Activated T-helper 17 cell treated with anti-CD3 and anti-CD28 coated beads, Interleukin-2, amount 50 U/mL, for 72 hours (primary cell): ENCODE measurements around the gene RCC2. TPM values are rescaled to one million over a fixed set of nuclear protein-coding genes. Genes with fewer than 3 reads are reported as not detected.
A peak's percentile ranks its signal among the peaks of the same experiment; 100 is the strongest.
"Not testable (repeated sequence)": the region's sequence is repeated elsewhere in the genome, so short reads cannot be mapped to it uniquely, and the experiment has no call there.

ENCODE experiments used
- ATAC-seq: fragments of 150-1000 bp; cut with Tn5 transposase; replicated peaks from 2 replicates; pipeline ENCODE4 v1.10.0; 2021; ENCODE audit warnings: mild to moderate bottlenecking, moderate library complexity
- H3K27ac Mint-ChIP-seq: one replicate; pipeline ENCODE4 v1.8.0; 2022; ENCODE audit warnings: mixed read lengths
- H3K27me3 Mint-ChIP-seq: one replicate; pipeline ENCODE4 v1.8.0; 2022; ENCODE audit warnings: mixed read lengths
- H3K36me3 Mint-ChIP-seq: one replicate; pipeline ENCODE4 v1.8.0; 2022; ENCODE audit warnings: low read depth, mild to moderate bottlenecking, mixed read lengths
- H3K4me1 Mint-ChIP-seq: one replicate; pipeline ENCODE4 v1.8.0; 2022; ENCODE audit warnings: mixed read lengths
- H3K4me3 Mint-ChIP-seq: one replicate; pipeline ENCODE4 v1.8.0; 2022; ENCODE audit warnings: mild to moderate bottlenecking, mixed read lengths
- H3K9me3 Mint-ChIP-seq: one replicate; pipeline ENCODE4 v1.8.0; 2022; ENCODE audit warnings: mixed read lengths
- total RNA-seq, 2 donors: library from RNA; stranded (reverse); gene quantifications; one replicate each; pipeline ENCODE4 v1.2.3, GENCODE V29; 2022

RCC2 gene
- total RNA-seq = 100 to 1,000 TPM in 1 of 2 donors, 10 to 100 TPM in 1; 60.5 to 108 TPM

DNA sequence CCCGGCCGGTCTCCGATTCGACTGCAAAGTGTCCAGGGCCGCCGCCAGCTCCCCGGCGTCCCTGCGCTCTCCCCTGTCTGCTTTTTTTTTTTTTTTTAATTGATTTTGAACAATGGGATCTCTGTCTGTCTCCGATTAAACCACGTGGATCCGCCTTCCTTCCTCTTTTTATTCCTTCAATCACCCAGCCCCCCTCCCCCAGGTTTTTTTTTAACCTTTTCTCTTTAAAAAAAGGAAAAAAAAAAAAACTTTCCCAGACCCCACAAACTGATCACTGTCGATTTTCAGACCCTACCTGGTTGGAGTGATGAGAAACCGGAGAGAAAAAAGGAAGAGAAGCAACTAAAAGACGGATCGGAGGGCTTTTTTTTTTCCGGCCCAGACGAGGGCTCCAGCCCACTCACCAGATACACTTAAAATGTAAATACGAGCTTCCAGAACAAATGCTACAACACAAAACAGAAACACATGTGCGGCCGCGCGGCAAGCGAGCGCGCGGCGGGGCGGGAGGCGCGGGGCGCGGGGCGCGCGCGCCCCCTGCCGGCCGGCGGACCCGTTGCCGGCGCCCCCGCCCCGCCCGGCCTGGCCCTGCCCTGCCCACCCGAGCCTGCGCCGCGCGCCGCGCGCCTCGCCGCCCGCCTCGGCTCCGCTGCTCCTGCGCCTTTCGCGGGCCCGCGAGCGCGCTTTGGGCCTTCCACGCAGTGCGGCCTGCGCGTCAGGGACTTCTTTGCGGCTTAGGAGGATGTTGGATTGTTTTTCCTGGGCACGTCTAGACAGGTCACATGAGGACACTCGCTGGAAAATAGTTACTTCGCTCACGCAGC lies at the start of gene RCC2:
Gene RCC2 (minus strand): TSS at position 428 of the 824 bp plus-strand sequence. CDS start 1,163 bp downstream, outside the sequence.
- peak; percentile 79 for ATAC-seq
- no peaks in the 10 kb centered on the region for H3K9me3 Mint-ChIP-seq
- peaks cover 38% of the 10 kb centered on the region for H3K36me3 Mint-ChIP-seq
- no peaks in the 10 kb centered on the region for H3K4me1 Mint-ChIP-seq
- peak within 1 kb of the TSS; percentile 91 for H3K27ac Mint-ChIP-seq
- H3K27me3 Mint-ChIP-seq = no peaks in the 10 kb centered on the region
- peak within 1 kb of the TSS; percentile 88 for H3K4me3 Mint-ChIP-seq

DNA sequence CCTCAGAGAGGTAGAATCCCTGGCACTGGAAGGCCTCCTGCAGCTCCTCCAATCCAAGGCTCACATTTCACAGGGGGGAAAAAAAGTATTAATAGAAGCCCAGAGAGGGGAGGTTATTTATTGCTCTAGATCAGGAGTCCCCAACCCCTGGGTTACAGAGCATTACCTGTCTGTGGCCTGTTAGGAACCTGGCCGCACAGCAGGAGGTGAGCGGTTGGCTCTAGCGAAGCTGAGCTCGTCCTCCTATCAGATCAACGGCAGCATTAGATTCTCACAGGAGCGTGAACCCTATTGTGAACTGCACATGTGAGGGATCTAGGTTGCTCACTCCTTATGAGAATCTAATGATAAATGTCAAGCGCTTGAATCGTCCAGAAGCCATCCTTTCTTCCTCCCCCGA lies 46.8 kb upstream of the RCC2 start:
- ATAC-seq = no peak

DNA sequence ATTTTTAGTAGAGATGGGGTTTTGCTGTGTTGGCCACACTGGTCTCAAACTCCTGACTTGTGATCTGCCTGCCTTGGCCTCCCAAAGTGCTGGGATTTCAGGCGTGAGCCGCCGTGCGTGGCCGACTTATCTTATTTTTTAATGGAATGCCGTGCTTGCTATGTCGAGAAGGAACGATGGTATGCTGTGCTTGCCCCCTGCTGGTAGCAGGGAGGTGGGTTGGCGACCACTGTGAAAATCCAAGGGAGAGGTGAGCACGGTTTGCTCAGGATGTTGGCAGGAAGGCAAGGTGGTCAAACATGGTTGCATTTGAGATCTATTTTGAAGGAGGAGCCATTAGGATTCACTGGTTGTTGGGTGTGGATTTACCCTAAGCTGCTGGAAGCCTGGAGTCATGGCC lies 45.8 kb upstream of the RCC2 start:
- Mint-ChIP-seq H3K27me3 (peaks cover 8% of the 10 kb centered on the region), H3K9me3 (no peaks in the 10 kb centered on the region), H3K4me3 (no peak overlapping the region), H3K27ac (no peak overlapping the region), H3K36me3 (no peaks in the 10 kb centered on the region), H3K4me1 (no peaks in the 10 kb centered on the region)
- no peak for ATAC-seq

More for the DNA sequence above, 46.8 kb upstream of the RCC2 start:
- Mint-ChIP-seq H3K36me3 (no peaks in the 10 kb centered on the region), H3K4me1 (no peaks in the 10 kb centered on the region), H3K9me3 (no peaks in the 10 kb centered on the region), H3K27me3 (peaks cover 8% of the 10 kb centered on the region), H3K4me3 (no peak overlapping the region), H3K27ac (no peak overlapping the region)

DNA sequence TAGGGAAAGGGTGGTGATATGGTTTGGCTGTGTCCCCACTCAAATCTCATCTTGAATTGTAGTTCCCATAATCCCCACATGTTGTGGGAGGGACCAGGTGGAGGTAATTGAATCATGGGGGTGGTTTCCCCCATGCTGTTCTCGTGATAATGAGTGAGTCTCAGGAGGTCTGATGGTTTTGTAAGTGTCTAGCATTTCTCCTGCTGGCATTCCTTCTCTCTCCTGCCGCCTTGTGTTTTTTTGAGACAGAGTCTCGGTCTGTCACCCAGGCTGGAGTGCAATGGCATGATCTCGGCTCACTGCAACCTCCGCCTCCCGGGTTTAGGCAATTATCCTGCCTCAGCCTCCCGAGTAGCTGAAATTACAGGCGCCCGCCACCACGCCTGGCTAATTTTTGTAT lies 42.5 kb upstream of the RCC2 start:
- not testable (repeated sequence) for H3K9me3 Mint-ChIP-seq, H3K4me3 Mint-ChIP-seq, H3K27ac Mint-ChIP-seq, ATAC-seq, H3K36me3 Mint-ChIP-seq, H3K27me3 Mint-ChIP-seq, H3K4me1 Mint-ChIP-seq

DNA sequence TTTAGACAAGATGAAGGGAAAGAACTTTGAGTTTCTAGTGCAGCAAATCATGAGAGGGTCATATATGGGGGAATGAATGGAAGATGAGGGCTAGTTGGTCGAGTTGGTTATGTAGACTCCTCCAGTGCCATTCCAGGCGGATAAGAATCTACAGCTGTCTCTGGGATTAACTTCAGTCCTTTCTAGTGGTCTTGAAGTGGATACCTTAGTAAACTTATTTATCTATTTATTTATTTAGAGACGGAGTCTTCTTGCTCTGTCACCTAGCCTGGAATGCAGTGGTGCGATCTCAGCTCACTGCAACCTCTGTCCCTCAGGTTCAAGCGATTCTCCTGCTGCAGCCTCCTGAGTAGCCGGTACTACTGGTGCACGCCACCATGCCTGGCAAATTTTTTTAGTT lies 41.4 kb upstream of the RCC2 start:
- Mint-ChIP-seq H3K9me3 (no peaks in the 10 kb centered on the region), H3K4me1 (no peaks in the 10 kb centered on the region), H3K27ac (no peak overlapping the region), H3K4me3 (no peak overlapping the region), H3K27me3 (peaks cover 8% of the 10 kb centered on the region), H3K36me3 (no peaks in the 10 kb centered on the region)
- no peak for ATAC-seq

DNA sequence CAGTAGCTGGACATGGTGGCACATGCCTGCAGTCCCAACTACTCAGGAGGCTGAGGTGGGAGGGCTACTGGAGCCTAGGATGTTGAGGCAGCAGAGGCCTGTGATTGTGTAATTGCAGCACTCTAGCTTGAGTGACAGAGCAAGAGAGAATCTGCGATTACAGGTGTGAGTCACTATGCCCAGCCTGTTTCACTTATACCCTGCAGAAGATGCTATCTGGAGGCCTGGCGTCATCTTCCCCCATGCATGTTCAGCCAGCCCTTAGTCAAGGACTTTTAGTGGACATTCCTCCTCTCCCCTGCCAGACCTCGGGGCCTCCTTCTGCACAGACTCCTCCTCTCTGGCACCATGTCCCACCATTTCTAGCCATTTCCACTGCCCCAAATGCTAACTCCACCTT lies 36.3 kb upstream of the RCC2 start:
- peak; percentile 44 for ATAC-seq
- no peaks in the 10 kb centered on the region for H3K36me3 Mint-ChIP-seq
- no peak overlapping the region for H3K4me3 Mint-ChIP-seq
- no peaks in the 10 kb centered on the region for H3K9me3 Mint-ChIP-seq
- H3K27ac Mint-ChIP-seq = no peak overlapping the region
- no peaks in the 10 kb centered on the region for H3K4me1 Mint-ChIP-seq
- H3K27me3 Mint-ChIP-seq = no peaks in the 10 kb centered on the region

DNA sequence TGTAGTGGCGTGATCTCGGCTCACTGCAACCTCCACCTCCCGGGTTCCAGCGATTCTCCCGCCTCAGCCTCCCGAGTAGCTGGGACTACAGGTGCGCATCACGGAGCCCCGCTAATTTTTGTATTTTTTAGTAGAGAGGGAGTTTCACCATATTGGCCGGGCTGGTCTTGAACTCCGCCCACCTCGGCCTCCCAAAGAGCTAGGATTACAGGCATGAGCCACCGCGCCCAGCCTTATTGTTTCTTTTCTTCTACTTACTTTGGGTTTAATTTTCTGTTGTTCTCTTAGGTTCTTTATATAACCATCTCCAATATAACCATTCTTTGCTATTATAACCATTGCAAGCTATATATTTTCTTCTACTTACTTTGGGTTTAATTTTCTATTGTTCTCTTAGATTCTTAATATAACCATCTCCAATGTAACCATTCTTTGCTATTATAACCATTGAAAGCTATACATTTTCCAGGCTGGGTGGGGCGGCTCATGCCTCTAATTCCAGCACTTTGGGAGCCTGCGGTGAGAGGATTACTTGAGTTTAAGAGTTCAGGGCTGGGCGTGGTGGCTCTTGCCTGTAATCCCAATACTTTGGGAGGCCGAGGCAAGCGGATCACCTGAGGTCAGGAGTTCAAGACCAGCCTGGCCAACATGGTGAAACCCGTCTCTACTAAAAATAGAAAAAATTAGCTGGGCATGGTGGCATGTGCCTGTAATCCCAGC lies 35.5 kb upstream of the RCC2 start:
- not testable (repeated sequence) for H3K27ac Mint-ChIP-seq, H3K4me1 Mint-ChIP-seq, H3K4me3 Mint-ChIP-seq, ATAC-seq, H3K27me3 Mint-ChIP-seq, H3K9me3 Mint-ChIP-seq, H3K36me3 Mint-ChIP-seq

DNA sequence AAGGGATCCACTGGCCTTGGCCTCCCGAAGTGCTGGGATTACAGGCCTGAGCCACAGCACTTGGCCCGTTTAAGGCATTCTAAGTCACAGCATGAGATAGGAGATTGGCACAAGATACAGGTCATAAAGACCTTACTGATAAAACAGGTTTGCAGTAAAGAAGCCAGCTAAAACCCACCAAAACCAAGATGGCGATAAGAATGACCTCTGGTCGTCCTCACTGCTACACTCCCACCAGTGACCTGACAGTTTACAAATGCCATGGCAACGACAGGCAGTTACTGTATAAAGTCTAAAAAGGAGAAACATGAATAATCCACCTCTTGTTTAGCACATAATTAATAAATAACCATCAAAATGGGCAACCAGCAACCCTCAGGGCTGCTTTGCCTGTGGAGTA lies 33.3 kb upstream of the RCC2 start:
- no peaks in the 10 kb centered on the region for H3K27me3 Mint-ChIP-seq
- H3K27ac Mint-ChIP-seq = no peak overlapping the region
- no peak for ATAC-seq
- H3K9me3 Mint-ChIP-seq = no peaks in the 10 kb centered on the region
- H3K4me1 Mint-ChIP-seq = no peaks in the 10 kb centered on the region
- H3K4me3 Mint-ChIP-seq = no peak overlapping the region
- H3K36me3 Mint-ChIP-seq = no peaks in the 10 kb centered on the region

DNA sequence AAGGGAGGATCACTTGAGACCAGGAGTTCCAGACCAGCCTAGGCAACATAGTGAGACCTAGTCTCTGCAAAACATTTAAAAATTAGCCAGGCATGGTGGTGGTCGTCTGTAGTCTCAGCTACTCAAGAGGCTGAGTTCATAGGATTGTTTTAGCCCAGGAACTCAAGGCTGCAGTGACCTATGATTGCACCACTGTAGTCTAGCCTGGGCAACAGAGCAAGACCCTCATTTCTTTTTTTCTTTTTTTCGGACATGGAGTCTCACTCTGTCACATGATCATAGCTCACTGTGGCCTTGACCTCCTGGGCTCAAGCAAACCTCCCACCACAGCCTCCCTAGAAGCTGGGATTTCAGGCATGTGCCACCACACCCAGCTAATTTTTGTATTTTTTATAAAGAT lies 31.9 kb upstream of the RCC2 start:
- no peaks in the 10 kb centered on the region for H3K36me3 Mint-ChIP-seq
- no peak overlapping the region for H3K4me3 Mint-ChIP-seq
- no peak for ATAC-seq
- H3K4me1 Mint-ChIP-seq = no peaks in the 10 kb centered on the region
- H3K27me3 Mint-ChIP-seq = no peaks in the 10 kb centered on the region
- H3K27ac Mint-ChIP-seq = no peak overlapping the region
- no peaks in the 10 kb centered on the region for H3K9me3 Mint-ChIP-seq

DNA sequence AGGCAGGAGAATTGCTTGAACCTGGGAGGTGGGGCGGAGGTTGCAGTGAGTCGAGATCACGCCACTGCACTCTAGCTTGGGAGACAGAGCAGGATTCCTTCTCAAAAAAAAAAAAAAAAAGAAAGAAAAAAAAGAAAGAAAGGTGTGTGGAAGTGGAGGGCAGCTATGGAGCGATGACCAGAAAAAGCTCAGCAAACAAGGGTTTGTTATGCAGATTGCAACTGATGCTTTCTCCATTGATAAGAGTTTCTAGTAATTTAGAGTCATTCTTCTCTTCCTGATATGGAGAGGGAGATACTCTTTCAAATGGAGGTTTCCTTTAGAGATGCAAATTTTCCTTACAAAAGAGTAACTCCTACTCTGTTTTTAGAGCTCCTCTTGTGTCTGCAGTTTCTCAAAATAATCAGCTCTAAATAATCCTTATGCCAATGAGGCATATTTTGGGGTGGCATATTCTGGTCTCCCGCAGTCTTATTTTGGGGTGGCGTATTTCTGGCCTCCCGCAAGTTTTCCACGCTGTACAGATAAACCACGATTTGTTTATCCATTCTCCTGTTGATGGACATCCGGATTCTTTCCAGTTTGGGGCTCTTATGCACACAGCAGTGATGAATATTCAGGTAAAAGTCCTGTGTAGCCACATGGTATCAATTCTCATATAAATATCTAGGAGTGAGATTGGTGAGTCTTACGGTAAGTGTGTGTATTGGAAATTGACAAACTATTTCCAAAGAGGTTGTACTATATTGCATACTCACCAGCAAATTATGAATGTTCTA lies 30.7 kb upstream of the RCC2 start:
- no peaks in the 10 kb centered on the region for H3K36me3 Mint-ChIP-seq
- no peaks in the 10 kb centered on the region for H3K9me3 Mint-ChIP-seq

DNA sequence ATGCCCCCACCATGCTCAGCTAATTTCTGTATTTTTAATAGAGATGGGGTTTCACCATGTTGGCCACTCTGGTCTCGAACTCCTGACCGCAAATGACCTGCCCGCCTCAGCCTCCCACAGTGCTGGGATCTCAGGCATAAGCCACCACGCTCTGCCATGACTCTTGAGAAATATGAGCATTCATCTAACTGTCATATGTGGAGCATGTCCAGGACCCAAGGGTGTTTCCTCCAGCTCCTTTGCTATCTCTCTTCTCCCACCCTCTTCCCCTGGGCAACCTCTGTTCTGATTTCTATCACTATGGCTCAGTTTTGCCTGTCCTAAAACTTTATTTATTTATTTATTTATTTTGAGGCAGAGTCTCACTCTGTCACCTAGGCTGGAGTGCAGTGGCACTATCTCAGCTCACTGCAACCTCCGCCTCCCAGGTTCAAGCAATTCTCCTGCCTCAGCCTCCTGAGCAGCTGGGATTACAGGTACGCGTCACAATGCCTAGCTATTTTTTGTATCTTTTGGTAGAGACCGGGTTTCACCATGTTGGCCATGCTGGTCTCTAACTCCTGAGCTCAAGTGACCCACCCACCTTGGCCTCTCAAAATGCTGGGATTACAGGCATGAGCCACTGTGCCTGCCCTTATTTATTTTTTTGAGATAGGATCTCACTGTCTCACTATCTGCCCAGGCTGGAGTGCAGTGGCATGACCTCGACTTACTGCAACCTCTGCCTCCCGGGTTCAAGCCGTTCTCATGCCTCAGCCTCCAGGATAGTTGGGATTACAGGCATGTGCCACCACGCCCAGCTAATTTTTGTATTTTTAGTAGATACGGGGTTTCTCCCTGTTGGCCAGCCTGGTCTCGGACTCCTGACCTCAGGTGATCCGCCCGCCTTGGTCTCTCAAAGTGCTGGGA lies 29.1 kb upstream of the RCC2 start:
- H3K27me3 Mint-ChIP-seq, H3K27ac Mint-ChIP-seq, H3K4me3 Mint-ChIP-seq, ATAC-seq, H3K4me1 Mint-ChIP-seq, H3K9me3 Mint-ChIP-seq, H3K36me3 Mint-ChIP-seq: not testable (repeated sequence)

More for the DNA sequence above, 30.7 kb upstream of the RCC2 start:
- no peak overlapping the region for H3K4me3 Mint-ChIP-seq
- H3K27ac Mint-ChIP-seq = no peak overlapping the region
- no peak for ATAC-seq
- no peaks in the 10 kb centered on the region for H3K4me1 Mint-ChIP-seq
- H3K27me3 Mint-ChIP-seq = no peaks in the 10 kb centered on the region

DNA sequence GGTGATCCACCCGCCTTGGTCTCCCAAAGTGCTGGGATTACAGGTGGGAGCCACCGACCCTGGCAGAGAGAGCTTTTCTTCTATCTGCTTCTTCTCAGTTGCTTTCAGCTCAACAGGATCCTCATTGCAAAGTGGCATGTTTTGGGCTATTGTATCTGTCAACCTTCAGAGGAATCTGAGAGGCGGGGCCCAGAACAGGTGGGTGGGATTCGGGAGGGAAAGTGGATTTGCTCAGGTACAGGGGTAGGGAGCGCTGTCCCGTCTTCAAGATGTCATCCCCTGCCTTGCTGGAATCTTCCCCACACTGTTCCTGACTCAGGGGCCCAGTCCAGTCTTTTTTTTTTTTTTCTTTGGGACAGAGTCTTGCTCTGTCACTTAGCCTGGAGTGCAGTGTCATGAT lies 26.9 kb upstream of the RCC2 start:
- H3K27me3 Mint-ChIP-seq = no peaks in the 10 kb centered on the region
- H3K9me3 Mint-ChIP-seq = no peaks in the 10 kb centered on the region
- H3K4me1 Mint-ChIP-seq = no peaks in the 10 kb centered on the region
- no peak overlapping the region for H3K4me3 Mint-ChIP-seq
- H3K36me3 Mint-ChIP-seq = no peaks in the 10 kb centered on the region
- no peak for ATAC-seq
- H3K27ac Mint-ChIP-seq = no peak overlapping the region

DNA sequence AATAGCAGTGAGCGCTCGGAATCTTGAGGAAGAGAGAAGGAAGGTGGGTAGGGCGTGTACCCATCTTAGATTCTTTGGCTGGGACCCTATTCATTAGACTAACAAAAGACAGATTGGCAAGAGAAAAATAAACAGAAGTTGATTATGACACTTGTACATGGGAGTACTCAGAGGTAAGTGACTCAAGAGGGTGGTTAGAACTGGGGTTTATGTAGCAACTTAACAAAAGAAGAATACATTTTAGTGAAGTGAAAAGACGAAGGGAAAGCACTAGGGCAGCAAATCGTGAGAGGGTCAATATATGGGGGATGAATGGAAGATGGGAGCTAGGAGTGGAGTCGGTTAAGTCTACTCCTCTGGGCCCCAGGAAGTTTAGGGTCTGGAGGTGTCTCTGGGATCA lies 25.8 kb upstream of the RCC2 start:
- no peak overlapping the region for H3K27ac Mint-ChIP-seq
- no peaks in the 10 kb centered on the region for H3K4me1 Mint-ChIP-seq
- no peak overlapping the region for H3K4me3 Mint-ChIP-seq
- no peak for ATAC-seq
- H3K9me3 Mint-ChIP-seq = no peaks in the 10 kb centered on the region
- H3K36me3 Mint-ChIP-seq = no peaks in the 10 kb centered on the region
- no peaks in the 10 kb centered on the region for H3K27me3 Mint-ChIP-seq

DNA sequence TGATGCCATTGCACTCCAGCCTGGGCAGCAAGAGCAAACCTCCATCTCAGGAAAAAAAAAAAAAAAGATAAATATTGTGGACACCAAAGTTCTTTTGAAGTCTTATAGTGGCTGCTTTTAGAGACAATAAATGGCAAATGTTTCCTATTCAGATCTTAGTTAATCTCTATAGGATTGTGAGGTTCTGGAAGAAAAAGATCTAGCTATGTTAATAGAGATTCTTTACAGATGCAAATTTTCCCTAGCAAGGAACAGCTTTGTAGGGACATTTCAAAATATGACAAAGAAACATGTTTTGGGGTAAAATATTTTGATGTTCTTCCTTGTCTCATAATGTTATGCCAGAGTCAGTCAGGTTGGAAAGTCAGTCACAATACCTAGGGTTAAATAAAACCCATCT lies 24.5 kb upstream of the RCC2 start:
- no peak overlapping the region for H3K4me3 Mint-ChIP-seq
- ATAC-seq = no peak

More for the DNA sequence above, 24.5 kb upstream of the RCC2 start:
- Mint-ChIP-seq H3K9me3 (no peaks in the 10 kb centered on the region), H3K36me3 (no peaks in the 10 kb centered on the region), H3K4me1 (no peaks in the 10 kb centered on the region), H3K27me3 (no peaks in the 10 kb centered on the region), H3K27ac (no peak overlapping the region)
